GM18498 (cell line): ENCODE results near the gene ATP6V1B1.

Experiments
- ATAC-seq: cut with Tn5 transposase; IDR thresholded peaks from one replicate; pipeline ENCODE4 v1.9.1; 2021; ENCODE audit warnings: mild to moderate bottlenecking, moderate library complexity; ENCODE audit not compliant: unreplicated experiment

ATP6V1B1 gene

GRCh38 chr2:70926042-70926441 is 9.7 kb upstream of the ATP6V1B1 start:
- ATAC-seq = no peak

GRCh38 chr2:70927138-70927537 is 8.6 kb upstream of the ATP6V1B1 start:
- no peak for ATAC-seq

- ATAC-seq = no peak
Observed at GRCh38 chr2:70927641-70928040, 8.1 kb upstream of the ATP6V1B1 start.

- ATAC-seq = no peak
Observed at GRCh38 chr2:70928366-70928765, 7.3 kb upstream of the ATP6V1B1 start.

GRCh38 chr2:70930371-70931329 is 5.0 kb upstream of the ATP6V1B1 start:
- ATAC-seq = no peak

- ATAC-seq = no peak
Observed at GRCh38 chr2:70931376-70932000, 4.2 kb upstream of the ATP6V1B1 start.

GRCh38 chr2:70932631-70933230 is 3.0 kb upstream of the ATP6V1B1 start:
- no peak for ATAC-seq

- no peak for ATAC-seq
Observed at GRCh38 chr2:70934981-70935380, 719 bp upstream of the ATP6V1B1 start.

GRCh38 chr2:70936165-70936978 is 672 bp downstream of the ATP6V1B1 start:
- no peak for ATAC-seq

- ATAC-seq = no peak
Observed at GRCh38 chr2:70936979-70937811, 1.5 kb downstream of the ATP6V1B1 start.

GRCh38 chr2:70937866-70938585 is 2.3 kb downstream of the ATP6V1B1 start:
- ATAC-seq = no peak

- ATAC-seq = no peak
Observed at GRCh38 chr2:70938586-70938950, 2.9 kb downstream of the ATP6V1B1 start.

- no peak for ATAC-seq
Observed at GRCh38 chr2:70939001-70939838, 3.5 kb downstream of the ATP6V1B1 start.

- no peak for ATAC-seq
Observed at GRCh38 chr2:70939839-70940580, 4.3 kb downstream of the ATP6V1B1 start.

- no peak for ATAC-seq
Observed at GRCh38 chr2:70941186-70941585, 5.5 kb downstream of the ATP6V1B1 start.

- no peak for ATAC-seq
Observed at GRCh38 chr2:70941701-70942100, 6.0 kb downstream of the ATP6V1B1 start.

- no peak for ATAC-seq
Observed at GRCh38 chr2:70942396-70943204, 6.9 kb downstream of the ATP6V1B1 start.
